ENCODE measurements around the gene MYL11. TPM values are rescaled to one million over a fixed set of nuclear protein-coding genes. Genes with fewer than 3 reads are reported as not detected.
A peak's percentile ranks its signal among the peaks of the same experiment; 100 is the strongest.
"Not testable (repeated sequence)": the region's sequence is repeated elsewhere in the genome, so short reads cannot be mapped to it uniquely, and the experiment has no call there.

MYL11 gene
- not detected for total RNA-seq

DNA sequence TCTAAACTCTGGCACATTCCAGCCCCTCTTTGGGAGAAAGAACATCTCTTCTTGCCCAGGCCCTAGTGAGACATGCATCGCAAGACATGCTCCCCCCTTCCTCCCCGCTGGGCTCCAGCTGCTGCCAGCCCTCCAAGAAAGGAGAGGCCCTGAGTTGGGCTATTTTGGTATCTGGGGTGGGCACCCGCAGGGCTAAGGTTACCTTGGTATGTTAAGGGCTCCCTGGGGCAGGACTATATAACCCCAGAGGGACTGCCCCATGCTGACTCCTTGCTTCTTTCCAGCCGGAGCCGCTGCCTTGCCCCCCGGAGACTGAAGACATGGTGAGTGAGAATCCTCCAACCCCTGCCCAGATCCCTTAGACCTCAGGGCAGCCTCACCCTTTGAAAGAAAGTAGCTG, at the start of gene MYL11:
Gene MYL11 (plus strand): TSS at position 265 of the 400 bp plus-strand sequence. CDS start 56 bp downstream, at position 321.
- Histone ChIP-seq H3K27ac (no peak within 1 kb of the TSS), H3K27me3 (no peaks in the 10 kb centered on the region), H3K4me1 (peaks cover 0 to 17% (median 9%) of the 10 kb centered on the region in 4 donors), H3K9me3 (no peaks in the 10 kb centered on the region), H3K4me3 (no peak within 1 kb of the TSS), H3K36me3 (no peaks in the 10 kb centered on the region)
- TF ChIP-seq POLR2A (IDR thresholded peaks at IDR 0.05) (no peak), CTCF (IDR thresholded peaks at IDR 0.05) (no peak)
- no peak for DNase-seq

- H3K4me3 ChIP-seq, result peak overlapping the region; percentile 59 to 95 (median 76)
Observed at GRCh38 chr16:30334473-30334989, 40.1 kb upstream of the MYL11 start.

GRCh38 chr16:30335028-30335597, 39.5 kb upstream of the MYL11 start:
- TF ChIP-seq CTCF (IDR thresholded peaks at IDR 0.05) (peak in 1 of 6 experiments; percentile 4), POLR2A (IDR thresholded peaks at IDR 0.05) (peak; percentile 90 to 91)
- peak overlapping the region; percentile 59 to 95 (median 76) for H3K4me3 ChIP-seq
- peak overlapping the region; percentile 91 to 99 (median 98) for H3K27ac ChIP-seq
- DNase-seq, result peak; percentile 87 to 94 (median 87)
- H3K4me1 ChIP-seq, H3K27me3 ChIP-seq, H3K9me3 ChIP-seq, H3K36me3 ChIP-seq: not testable (repeated sequence)

More at GRCh38 chr16:30334473-30334989, 40.1 kb upstream of the MYL11 start:
- not testable (repeated sequence) for H3K4me1 ChIP-seq, H3K9me3 ChIP-seq, H3K36me3 ChIP-seq, H3K27me3 ChIP-seq
- peak overlapping the region; percentile 91 to 99 (median 98) for H3K27ac ChIP-seq
- peak; percentile 78 to 93 (median 88) for DNase-seq

GRCh38 chr16:30335598-30336474, 38.8 kb upstream of the MYL11 start:
- no peaks in the 10 kb centered on the region for H3K9me3 ChIP-seq
- DNase-seq, result no peak
- peak overlapping the region; percentile 59 to 95 (median 76) for H3K4me3 ChIP-seq
- H3K4me1 ChIP-seq, result peaks cover 0 to 7% (median 2%) of the 10 kb centered on the region in 4 donors
- H3K27me3 ChIP-seq, result no peaks in the 10 kb centered on the region
- H3K36me3 ChIP-seq, result no peaks in the 10 kb centered on the region
- peak overlapping the region; percentile 91 to 99 (median 98) for H3K27ac ChIP-seq
- TF ChIP-seq POLR2A (IDR thresholded peaks at IDR 0.05) (no peak), CTCF (IDR thresholded peaks at IDR 0.05) (no peak)

DNA sequence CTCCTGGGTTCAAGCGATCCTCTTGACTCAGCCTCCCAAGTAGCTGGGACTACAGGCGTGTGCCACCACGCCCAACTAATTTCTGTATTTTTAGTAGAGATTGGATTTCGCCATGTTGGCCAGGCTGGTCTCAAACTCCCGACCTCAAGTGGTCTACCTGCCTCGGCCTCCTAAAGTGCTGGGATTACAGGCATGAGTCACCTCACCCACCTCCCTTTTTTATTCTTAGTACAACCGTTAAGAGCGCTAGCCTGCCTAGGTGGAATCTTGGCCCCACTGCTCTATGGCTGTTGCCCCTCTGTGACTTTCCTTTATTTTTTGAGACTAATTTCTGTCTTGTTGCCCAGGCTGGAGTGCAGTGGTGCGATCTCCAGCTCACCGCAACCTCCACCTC, 36.6 kb upstream of the MYL11 start:
- H3K27ac ChIP-seq, result peak overlapping the region in 1 of 4 donors; percentile 46
- not testable (repeated sequence) for H3K4me1 ChIP-seq, H3K9me3 ChIP-seq, H3K27me3 ChIP-seq, H3K36me3 ChIP-seq, H3K4me3 ChIP-seq
- DNase-seq, result peak in 1 of 3 donors; percentile 13

DNA sequence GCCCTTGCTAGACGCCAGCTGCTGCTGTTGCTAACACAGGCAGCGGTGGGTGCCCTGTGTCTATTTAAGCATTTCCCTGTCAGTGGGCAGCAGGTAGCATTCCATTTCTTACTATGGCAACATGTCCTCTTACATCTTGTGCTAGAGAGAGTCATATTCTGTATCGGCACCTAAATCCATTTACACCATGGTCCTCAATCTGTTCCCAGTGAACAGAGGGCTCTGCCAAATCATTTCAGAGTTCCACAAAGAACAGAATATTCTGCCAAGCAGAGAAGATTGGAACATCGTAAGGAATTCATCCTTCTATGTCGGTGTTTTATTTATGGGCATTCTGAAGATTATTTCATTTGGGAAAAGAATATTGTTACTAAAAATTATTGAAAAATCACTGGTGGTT, 35.9 kb upstream of the MYL11 start:
- not testable (repeated sequence) for H3K4me1 ChIP-seq, DNase-seq, H3K9me3 ChIP-seq, H3K36me3 ChIP-seq, H3K27ac ChIP-seq, H3K4me3 ChIP-seq, H3K27me3 ChIP-seq

GRCh38 chr16:30340621-30341020, 34.0 kb upstream of the MYL11 start:
- Histone ChIP-seq H3K9me3 (no peaks in the 10 kb centered on the region), H3K4me1 (peaks cover 0 to 5% (median 2%) of the 10 kb centered on the region in 4 donors), H3K27me3 (no peaks in the 10 kb centered on the region), H3K36me3 (no peaks in the 10 kb centered on the region), H3K4me3 (no peak overlapping the region), H3K27ac (no peak overlapping the region)
- DNase-seq, result no peak
- TF ChIP-seq POLR2A (IDR thresholded peaks at IDR 0.05) (no peak), CTCF (IDR thresholded peaks at IDR 0.05) (no peak)

DNA sequence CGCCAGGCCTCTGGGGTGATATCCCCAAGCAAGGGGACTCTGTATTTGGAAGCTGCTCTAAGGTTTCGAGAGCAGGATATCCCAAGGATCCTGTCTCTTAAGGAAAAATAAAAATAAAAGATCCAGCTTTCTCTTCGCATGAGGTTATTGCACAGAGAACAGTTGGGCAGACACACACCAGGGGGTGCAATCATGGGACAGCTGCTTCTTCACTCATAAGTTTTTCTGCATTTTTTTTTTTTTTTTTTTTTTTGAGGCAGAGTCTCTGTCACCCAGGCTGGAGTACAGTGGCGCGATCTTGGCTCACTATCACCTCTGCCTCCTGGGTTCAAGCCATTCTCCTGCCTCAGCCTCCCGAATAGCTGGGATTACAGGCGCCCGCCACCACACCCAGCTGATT, 32.6 kb upstream of the MYL11 start:
- H3K27me3 ChIP-seq, H3K9me3 ChIP-seq, H3K4me3 ChIP-seq, H3K4me1 ChIP-seq, H3K36me3 ChIP-seq, H3K27ac ChIP-seq: not testable (repeated sequence)
- DNase-seq, result peak in 1 of 3 donors; percentile 6

Data from Peyer's patch (tissue), 4 donors.